Neural progenitor cell (in vitro differentiated cells): ENCODE measurements around the gene ISLR.

Experiments
- CTCF ChIP-seq: fragments of 200-600 bp; sonication (generic); IDR thresholded peaks from 2 replicates; pipeline ENCODE4 v1.5.1; 2017; ENCODE audit warnings: antibody characterized with exemption, mild to moderate bottlenecking
- EZH2 ChIP-seq: fragments of 200-600 bp; sonication (generic); IDR thresholded peaks from 2 replicates; pipeline ENCODE4 v1.6.1; 2017; ENCODE audit warnings: antibody characterized with exemption, mild to moderate bottlenecking, moderate library complexity
- EZH2phosphoT487 ChIP-seq: fragments of 200-600 bp; sonication (generic); IDR thresholded peaks from 2 replicates; pipeline ENCODE4 v1.6.1; 2017; ENCODE audit warnings: antibody characterized with exemption

GRCh38 chr15:74213858-74214284 lies 40.4 kb downstream of the ISLR start:
- TF ChIP-seq CTCF (no peak), EZH2 (no peak), EZH2phosphoT487 (no peak)
